Measurements from ENCODE around the gene AXDND1. TPM values are rescaled to one million over a fixed set of nuclear protein-coding genes. Genes with fewer than 3 reads are reported as not detected.

AXDND1 gene
- total and polyA plus RNA-seq, 2 of the 8 experiments (the other 6 are each of a cell fraction or from before 2014, with no cell fraction given), result 0.61 TPM; not detected in 1

- TF ChIP-seq CHD7 (IDR thresholded peaks at IDR 0.05; ENCODE audit: insufficient replicate concordance, low read length) (no peak), RAD21 (IDR thresholded peaks at IDR 0.05 in 1 of 2, conservative IDR thresholded peaks at IDR 0.05 in 1 of 2; ENCODE audit: low read depth in 2 of 2, low read length in 2 of 2) (peak; percentile 41 to 56), CTCF (IDR thresholded peaks at IDR 0.05; ENCODE audit: control extremely low read depth in 1 of 3, insufficient read depth in 1 of 3, low read depth in 1 of 3, low read length in 3 of 3) (peak; percentile 14 to 51 (median 48)), POLR2AphosphoS5 (IDR thresholded peaks at IDR 0.05; ENCODE audit: low read depth, low read length) (no peak)
These were observed 81.7 kb downstream of the AXDND1 start (continued) for GRCh38 chr1:179447489-179447888.
